HG03159 (cell line): ENCODE data around the gene FBXW5.

Experiments
- ATAC-seq: cut with Tn5 transposase; IDR thresholded peaks from one replicate; pipeline ENCODE4 v1.9.1; 2021; ENCODE audit warnings: mild to moderate bottlenecking, moderate library complexity; ENCODE audit not compliant: unreplicated experiment

The FBXW5 gene

DNA sequence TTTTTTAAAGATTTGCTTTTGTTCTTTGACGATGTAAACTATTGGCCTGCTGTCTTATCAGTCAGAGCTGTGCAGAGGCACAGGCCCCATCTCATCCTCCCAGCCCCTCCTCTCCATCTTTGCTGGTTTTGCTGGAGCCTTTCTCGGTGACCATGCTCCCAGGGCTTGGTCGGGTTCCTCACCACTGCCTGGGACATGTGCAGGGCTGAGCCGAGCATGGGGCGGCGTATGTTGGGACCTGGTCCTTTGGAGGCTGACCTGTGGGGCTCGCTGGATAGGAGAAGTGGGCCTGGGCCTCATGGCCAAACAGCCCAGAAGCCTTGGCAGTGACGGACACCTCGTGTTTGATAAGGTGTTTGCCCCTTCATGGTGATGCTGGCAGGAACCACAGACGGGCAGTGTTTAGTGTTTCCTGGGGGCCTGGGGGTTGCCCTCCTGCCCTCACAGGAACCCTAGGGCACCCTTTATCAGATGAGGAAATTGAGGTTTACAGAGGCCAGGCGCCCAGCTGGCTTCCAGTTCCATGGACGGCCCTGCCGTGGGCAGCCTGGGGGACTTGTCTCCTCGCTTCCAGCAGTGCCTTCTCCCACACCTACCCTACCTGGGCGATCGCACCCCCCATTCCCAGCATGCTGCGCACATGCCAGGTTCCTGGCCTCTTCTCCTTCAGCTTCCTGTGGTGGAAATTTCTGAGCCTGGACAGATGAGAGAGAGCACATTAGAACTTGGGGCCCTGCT lies 30.7 kb downstream of the FBXW5 start:
- ATAC-seq, result no peak

GRCh38 chr9:136910901-136911245 lies 33.7 kb downstream of the FBXW5 start:
- ATAC-seq, result no peak

GRCh38 chr9:136910197-136910900 lies 34.2 kb downstream of the FBXW5 start:
- no peak for ATAC-seq

- ATAC-seq, result no peak
Observed at GRCh38 chr9:136907011-136907914, 37.3 kb downstream of the FBXW5 start.

DNA sequence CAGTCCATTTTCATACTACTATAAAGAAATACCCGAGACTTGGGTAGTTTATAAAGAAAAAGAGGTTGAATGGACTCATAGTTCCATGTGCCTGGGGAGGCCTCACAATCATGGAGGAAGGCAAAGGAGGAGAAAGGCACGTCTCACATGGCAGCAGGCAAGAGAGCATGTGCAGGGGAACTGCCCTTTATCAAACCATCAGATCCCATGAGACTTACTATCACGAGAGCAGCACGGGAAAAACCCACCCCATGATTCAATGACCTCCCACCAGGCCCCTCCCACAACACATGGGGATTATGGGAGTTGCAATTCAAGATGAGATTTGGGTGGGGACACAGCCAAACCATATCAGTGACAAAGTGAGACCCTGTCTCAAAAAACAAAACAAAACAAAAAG lies 38.3 kb downstream of the FBXW5 start:
- no peak for ATAC-seq

DNA sequence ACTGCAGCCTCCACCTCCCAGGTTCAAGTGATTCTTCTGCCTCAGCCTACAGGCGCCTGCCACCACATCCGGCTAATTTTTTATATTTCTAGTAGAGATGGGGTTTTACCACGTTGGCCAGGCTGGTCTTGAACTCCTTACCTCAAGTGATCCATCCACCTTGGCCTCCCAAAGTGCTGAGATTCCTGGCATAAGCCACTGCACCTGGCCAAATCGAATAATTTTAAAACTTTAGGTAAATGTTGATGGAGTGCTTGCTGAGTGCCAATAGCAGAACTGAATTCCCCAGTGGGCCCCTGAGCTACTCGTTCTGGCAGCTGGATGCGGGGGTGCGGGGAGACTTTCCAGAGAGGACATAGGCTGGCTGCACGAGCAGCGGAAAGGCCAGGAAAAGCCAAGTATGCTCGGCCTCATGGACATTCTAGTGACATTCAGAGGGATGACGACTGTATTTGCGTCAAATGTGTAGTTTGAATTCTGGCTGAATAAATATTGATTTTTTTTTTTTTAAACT lies 41.4 kb downstream of the FBXW5 start:
- ATAC-seq, result no peak

- ATAC-seq, result peak; percentile 46
Observed at GRCh38 chr9:136902259-136902821, 42.2 kb downstream of the FBXW5 start.

- ATAC-seq, result peak; percentile 50
Observed at GRCh38 chr9:136901516-136902258, 42.9 kb downstream of the FBXW5 start.

- ATAC-seq, result no peak
Observed at GRCh38 chr9:136900988-136901515, 43.5 kb downstream of the FBXW5 start.

DNA sequence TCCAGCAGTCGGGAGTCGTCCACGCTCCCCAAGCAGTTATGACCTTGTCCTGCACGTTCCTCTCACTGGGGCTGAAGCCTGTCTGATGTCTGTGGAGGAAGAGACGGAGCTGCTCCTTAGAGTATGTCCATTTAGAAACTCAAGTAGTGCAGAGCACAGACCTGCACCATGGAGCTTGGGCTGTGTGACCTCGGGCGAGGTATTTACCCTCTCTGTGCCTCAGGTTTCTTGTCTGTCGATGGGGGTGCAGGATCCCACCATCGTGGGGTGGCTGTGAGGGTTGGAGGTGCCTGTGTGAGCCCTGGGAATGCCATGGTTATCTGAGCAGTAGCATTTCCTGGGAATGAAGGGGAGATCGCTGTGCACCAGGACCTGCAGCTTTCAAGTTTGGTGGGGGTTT lies 44.0 kb downstream of the FBXW5 start:
- ATAC-seq, result no peak

DNA sequence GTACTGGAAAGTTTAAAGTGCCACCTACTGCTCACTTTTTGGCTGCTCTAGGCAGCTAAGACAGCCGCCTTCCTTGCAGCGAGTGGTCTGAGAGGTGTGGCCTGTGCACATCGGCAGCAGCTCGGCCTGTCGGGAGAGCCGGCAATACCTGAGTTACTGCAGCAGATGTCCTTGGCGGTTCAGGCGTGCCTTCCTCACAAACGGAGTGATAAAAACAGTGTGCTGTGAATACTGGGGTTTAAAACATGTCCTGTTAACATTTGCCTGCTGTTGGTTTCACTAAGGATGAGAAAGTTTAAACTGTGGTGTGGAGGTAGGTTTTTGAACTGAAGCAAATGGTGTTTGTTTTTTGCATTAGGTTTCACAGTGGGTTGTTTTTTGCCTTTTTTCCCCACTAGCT lies 45.3 kb downstream of the FBXW5 start:
- ATAC-seq, result no peak

GRCh38 chr9:136898483-136899100 lies 45.9 kb downstream of the FBXW5 start:
- no peak for ATAC-seq

- no peak for ATAC-seq
Observed at GRCh38 chr9:136896027-136896426, 48.5 kb downstream of the FBXW5 start.

GRCh38 chr9:136890661-136891060 lies 53.9 kb downstream of the FBXW5 start:
- ATAC-seq, result no peak
